ENCODE results near the gene FFAR4. TPM values are rescaled to one million over a fixed set of nuclear protein-coding genes. Genes with fewer than 3 reads are reported as not detected.

The FFAR4 gene
- total and polyA plus RNA-seq, 2 experiments from 2014 or later, result 0.06 TPM; not detected in 1

DNA sequence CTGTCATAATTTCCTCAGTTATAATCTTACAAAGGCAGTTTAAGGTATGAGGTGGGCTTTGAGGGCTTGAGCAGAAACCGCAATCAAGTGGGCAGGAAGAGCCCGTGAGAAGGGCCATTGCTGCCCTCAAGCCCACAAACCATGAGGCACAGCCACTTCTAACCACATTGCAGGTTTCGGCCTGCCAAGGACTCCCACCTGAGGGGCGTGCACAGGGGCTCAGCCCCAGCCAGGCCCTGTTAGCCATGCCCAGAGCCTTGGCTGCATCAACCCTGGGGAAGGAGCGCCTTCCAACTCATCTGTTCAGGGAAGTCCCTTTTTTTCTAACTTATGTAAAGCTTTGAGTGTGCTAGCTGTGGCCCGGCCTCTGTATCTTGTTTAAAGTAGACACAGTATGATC, 5.9 kb upstream of the FFAR4 start:
- Histone ChIP-seq H4K20me1 (replicated peaks; ENCODE audit: insufficient read depth) (no peaks in the 10 kb centered on the region), H3K79me2 (replicated peaks; ENCODE audit: insufficient read depth) (no peaks in the 10 kb centered on the region), H3K4me1 (ENCODE audit: insufficient read depth) (0 out of 2 replicates have a peak, but pooled peaks cover 2% of the 10 kb centered on the region), H3K4me2 (no peak overlapping the region), H3F3A (replicated peaks; ENCODE audit: low read depth) (no peaks in the 10 kb centered on the region), H3K36me3 (ENCODE audit: insufficient read depth) (no peaks in the 10 kb centered on the region), H3K9me2 (ENCODE audit: insufficient read depth) (no peaks in the 10 kb centered on the region), H3K27ac (ENCODE audit: low read depth) (no peak overlapping the region), H2AFZ (no peak overlapping the region), H3K27me3 (ENCODE audit: insufficient read depth) (peaks cover 23% of the 10 kb centered on the region), H3K4me3 (no peak overlapping the region)
- Mint-ChIP-seq H3K4me1 (peaks cover 9% of the 10 kb centered on the region; the same call in 2 of the 3 replicates), H3K4me3 (no peak overlapping the region), H3K9me3 (peaks cover 3% of the 10 kb centered on the region; the same call in 1 of the 3 replicates), H3K27me3 (ENCODE audit: insufficient read depth, low read depth, poor library complexity) (peaks cover 11% of the 10 kb centered on the region), H3K36me3 (ENCODE audit: low read depth) (no peaks in the 10 kb centered on the region), H3K27ac (no peak overlapping the region)
- DNase-seq (ENCODE audit: low spot score), result no peak
- ATAC-seq, result no peak
- no peak for TF ChIP-seq CREB1 (CRISPR knock-in tag; IDR thresholded peaks at IDR 0.05; ENCODE audit: low read depth)
- TF ChIP-seq EZH2 (IDR thresholded peaks at IDR 0.05; ENCODE audit: low read depth, unreplicated experiment), result no peak
- no peak for TF ChIP-seq ZNF331 (CRISPR knock-in tag; IDR thresholded peaks at IDR 0.05; ENCODE audit: low read depth)
- TF ChIP-seq ZNF114 (CRISPR knock-in tag; IDR thresholded peaks at IDR 0.05), result no peak

DNA sequence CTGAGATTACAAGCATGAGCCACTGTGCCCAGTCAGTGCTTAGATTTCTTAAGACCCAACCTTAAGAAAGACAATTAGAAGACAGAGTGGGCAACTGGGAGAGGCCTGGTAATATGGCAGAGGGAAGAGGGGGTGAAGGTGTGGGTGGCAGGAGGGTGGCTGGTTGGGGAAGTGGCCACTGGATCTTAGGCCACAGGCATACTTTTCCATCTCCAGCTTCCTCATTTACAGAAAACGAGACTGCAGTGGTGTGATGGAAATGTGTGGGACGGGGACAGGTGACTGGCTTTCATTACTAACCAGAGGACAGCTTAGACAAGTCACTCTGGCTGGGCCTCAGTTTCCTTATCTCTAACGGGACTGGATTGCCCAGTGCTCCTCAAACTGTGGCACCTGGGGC, 1.0 kb upstream of the FFAR4 start:
- peaks cover 14% of the 10 kb centered on the region for H3K4me1 Mint-ChIP-seq
- no peaks in the 10 kb centered on the region for H3K79me2 ChIP-seq (replicated peaks; ENCODE audit: insufficient read depth)
- peaks cover 56% of the 10 kb centered on the region for H3K27me3 Mint-ChIP-seq (ENCODE audit: insufficient read depth, low read depth, poor library complexity)
- no peak for TF ChIP-seq ZNF331 (CRISPR knock-in tag; IDR thresholded peaks at IDR 0.05; ENCODE audit: low read depth)
- TF ChIP-seq, protein P1, sequence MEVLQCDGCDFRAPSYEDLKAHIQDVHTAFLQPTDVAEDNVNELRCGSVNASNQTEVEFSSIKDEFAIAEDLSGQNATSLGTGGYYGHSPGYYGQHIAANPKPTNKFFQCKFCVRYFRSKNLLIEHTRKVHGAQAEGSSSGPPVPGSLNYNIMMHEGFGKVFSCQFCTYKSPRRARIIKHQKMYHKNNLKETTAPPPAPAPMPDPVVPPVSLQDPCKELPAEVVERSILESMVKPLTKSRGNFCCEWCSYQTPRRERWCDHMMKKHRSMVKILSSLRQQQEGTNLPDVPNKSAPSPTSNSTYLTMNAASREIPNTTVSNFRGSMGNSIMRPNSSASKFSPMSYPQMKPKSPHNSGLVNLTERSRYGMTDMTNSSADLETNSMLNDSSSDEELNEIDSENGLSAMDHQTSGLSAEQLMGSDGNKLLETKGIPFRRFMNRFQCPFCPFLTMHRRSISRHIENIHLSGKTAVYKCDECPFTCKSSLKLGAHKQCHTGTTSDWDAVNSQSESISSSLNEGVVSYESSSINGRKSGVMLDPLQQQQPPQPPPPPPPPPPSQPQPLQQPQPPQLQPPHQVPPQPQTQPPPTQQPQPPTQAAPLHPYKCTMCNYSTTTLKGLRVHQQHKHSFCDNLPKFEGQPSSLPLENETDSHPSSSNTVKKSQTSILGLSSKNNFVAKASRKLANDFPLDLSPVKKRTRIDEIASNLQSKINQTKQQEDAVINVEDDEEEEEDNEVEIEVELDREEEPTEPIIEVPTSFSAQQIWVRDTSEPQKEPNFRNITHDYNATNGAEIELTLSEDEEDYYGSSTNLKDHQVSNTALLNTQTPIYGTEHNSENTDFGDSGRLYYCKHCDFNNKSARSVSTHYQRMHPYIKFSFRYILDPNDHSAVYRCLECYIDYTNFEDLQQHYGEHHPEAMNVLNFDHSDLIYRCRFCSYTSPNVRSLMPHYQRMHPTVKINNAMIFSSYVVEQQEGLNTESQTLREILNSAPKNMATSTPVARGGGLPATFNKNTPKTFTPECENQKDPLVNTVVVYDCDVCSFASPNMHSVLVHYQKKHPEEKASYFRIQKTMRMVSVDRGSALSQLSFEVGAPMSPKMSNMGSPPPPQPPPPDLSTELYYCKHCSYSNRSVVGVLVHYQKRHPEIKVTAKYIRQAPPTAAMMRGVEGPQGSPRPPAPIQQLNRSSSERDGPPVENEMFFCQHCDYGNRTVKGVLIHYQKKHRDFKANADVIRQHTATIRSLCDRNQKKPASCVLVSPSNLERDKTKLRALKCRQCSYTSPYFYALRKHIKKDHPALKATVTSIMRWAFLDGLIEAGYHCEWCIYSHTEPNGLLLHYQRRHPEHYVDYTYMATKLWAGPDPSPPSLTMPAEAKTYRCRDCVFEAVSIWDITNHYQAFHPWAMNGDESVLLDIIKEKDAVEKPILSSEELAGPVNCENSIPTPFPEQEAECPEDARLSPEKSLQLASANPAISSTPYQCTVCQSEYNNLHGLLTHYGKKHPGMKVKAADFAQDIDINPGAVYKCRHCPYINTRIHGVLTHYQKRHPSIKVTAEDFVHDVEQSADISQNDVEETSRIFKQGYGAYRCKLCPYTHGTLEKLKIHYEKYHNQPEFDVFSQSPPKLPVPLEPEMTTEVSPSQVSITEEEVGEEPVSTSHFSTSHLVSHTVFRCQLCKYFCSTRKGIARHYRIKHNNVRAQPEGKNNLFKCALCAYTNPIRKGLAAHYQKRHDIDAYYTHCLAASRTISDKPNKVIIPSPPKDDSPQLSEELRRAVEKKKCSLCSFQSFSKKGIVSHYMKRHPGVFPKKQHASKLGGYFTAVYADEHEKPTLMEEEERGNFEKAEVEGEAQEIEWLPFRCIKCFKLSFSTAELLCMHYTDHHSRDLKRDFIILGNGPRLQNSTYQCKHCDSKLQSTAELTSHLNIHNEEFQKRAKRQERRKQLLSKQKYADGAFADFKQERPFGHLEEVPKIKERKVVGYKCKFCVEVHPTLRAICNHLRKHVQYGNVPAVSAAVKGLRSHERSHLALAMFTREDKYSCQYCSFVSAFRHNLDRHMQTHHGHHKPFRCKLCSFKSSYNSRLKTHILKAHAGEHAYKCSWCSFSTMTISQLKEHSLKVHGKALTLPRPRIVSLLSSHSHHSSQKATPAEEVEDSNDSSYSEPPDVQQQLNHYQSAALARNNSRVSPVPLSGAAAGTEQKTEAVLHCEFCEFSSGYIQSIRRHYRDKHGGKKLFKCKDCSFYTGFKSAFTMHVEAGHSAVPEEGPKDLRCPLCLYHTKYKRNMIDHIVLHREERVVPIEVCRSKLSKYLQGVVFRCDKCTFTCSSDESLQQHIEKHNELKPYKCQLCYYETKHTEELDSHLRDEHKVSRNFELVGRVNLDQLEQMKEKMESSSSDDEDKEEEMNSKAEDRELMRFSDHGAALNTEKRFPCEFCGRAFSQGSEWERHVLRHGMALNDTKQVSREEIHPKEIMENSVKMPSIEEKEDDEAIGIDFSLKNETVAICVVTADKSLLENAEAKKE (CRISPR knock-in tag; IDR thresholded peaks at IDR 0.05), result no peak
- TF ChIP-seq STAT1 (IDR thresholded peaks at IDR 0.05; ENCODE audit: unreplicated experiment), result no peak
- no peak overlapping the region for H2AFZ ChIP-seq
- H3K4me3 ChIP-seq, result no peak overlapping the region
- peaks cover 72% of the 10 kb centered on the region for H3K27me3 ChIP-seq (ENCODE audit: insufficient read depth)
- ATAC-seq (no peak), DNase-seq (ENCODE audit: low spot score) (no peak)
- no peaks in the 10 kb centered on the region for H3K36me3 ChIP-seq (ENCODE audit: insufficient read depth)
- no peak overlapping the region for H3K4me3 Mint-ChIP-seq
- H3K4me1 ChIP-seq (ENCODE audit: insufficient read depth), result peaks cover 6% of the 10 kb centered on the region
- no peaks in the 10 kb centered on the region for H3K9me2 ChIP-seq (ENCODE audit: insufficient read depth)
- H3K36me3 Mint-ChIP-seq (ENCODE audit: low read depth), result no peaks in the 10 kb centered on the region
- H3F3A ChIP-seq (replicated peaks; ENCODE audit: low read depth), result peaks cover 7% of the 10 kb centered on the region; the same call in 1 of the 2 replicates
- H3K4me2 ChIP-seq, result no peak overlapping the region
- no peaks in the 10 kb centered on the region for H3K9me3 Mint-ChIP-seq
- no peak overlapping the region for H3K27ac ChIP-seq (ENCODE audit: low read depth)
- H4K20me1 ChIP-seq (replicated peaks; ENCODE audit: insufficient read depth), result no peaks in the 10 kb centered on the region; the same call in 1 of the 2 replicates
- H3K27ac Mint-ChIP-seq, result no peak overlapping the region
